Hematopoietic multipotent progenitor cell treated with erythropoietin and hydrocortisone succinate and interleukin-3 and kit ligand, for 8 days (in vitro differentiated cells): Measurements from ENCODE around the gene OXER1.
"Not testable (repeated sequence)": the region's sequence is repeated elsewhere in the genome, so short reads cannot be mapped to it uniquely, and the experiment has no call there.

Experiments used
- DNase-seq: peaks from one replicate; pipeline ENCODE4 v3.0.0-alpha.2; 2015

The OXER1 gene

GRCh38 chr2:42747422-42747821 lies 16.5 kb downstream of the OXER1 start:
- no peak for DNase-seq

- DNase-seq, result no peak
Measured at GRCh38 chr2:42744545-42745082, 19.3 kb downstream of the OXER1 start.

DNA sequence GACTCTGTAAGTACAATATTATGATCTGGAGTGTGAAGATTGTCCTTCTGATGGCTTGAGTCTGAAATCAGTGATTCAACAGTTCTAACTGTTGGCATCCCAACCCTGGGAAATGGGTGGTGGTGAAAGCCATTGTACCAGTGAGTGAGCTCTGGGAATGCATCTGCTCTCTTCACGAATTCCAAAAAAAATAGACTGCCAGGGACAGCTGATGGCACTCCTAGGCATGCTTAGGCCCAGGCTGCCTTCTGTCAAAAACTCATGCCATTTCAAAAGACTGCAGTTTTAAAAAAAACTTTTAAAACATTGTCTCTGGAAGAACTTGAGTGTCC lies 20.3 kb downstream of the OXER1 start:
- no peak for DNase-seq

DNA sequence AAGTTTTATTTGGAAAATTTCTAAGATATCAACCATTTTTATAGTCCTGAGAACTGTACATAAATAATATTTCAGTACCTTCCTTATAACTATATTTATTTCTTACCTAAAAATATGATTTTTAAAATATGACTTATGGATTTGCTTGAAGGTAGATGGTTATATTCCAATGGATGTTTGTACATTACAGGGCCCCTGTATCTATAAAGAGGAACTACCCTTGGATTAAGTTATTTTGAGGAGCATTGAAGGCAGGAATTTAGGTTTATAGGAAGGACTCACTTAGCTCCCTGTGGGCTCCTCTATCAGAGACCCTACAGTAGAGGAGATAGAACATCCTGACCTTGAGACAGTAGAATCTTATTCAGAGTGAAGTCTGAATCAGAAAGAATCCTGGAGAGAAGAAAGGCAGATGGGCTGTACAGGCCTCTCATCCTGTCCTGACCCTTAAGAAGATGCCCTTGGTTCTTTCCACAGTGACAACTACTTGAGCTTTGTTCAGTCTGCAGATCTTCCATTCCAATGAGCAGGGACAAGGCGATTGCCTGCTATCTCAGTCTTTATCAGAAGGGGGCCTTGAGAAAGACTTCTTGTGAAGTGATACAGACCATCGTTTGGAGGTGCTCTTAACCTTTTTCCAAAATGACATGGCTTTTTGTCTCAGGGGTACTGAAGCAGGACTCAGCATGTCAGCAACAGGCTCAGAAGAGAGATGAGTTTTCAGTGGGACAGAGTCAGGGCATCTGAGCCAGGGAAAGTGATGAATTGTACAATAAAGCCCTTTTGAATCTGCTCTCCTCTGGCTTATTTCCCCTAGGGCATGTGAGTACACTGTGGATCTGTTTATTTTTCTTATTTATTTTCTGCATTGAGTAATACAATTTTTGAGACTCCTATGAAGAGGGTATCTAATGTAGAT lies 20.9 kb downstream of the OXER1 start:
- no peak for DNase-seq

GRCh38 chr2:42741140-42741539 lies 22.8 kb downstream of the OXER1 start:
- DNase-seq, result no peak

DNA sequence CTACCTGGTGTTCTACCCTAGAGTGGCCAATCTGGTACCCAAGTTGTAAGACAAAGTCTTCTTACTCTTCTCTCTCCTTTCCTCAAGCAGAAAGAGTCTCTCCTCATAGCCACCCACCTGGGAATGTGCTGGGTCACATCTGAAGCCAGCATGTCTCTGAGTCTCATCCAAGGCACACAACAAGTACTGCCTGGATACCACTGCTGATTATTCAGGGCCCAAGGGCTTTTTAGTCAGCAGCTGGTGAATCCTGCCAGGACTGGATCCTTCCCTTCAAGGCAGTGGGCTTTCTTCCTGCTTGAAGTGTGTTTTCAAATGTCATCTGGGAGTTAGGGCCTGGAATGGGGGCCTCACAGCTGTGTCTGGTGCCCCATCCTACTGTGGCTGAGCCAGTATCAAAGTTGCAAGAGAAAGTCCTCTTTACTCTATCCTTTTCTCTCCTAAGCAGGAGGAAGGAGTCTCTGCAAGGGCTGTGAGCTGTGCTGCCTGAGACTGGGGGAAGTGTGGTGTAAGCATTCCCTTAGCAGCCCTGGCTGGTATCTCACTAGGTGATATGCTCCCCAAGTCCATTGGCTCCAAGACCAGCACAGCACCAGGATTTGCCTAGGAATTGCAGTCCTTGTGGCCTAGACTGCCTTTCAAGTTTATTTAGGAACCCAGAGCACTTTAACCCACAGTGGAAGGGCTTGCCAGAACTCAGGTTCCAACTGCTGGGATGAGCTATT lies 27.2 kb downstream of the OXER1 start:
- no peak for DNase-seq

GRCh38 chr2:42733852-42734251 lies 30.1 kb downstream of the OXER1 start:
- DNase-seq, result no peak

GRCh38 chr2:42731316-42731715 lies 32.6 kb downstream of the OXER1 start:
- DNase-seq, result not testable (repeated sequence)

DNA sequence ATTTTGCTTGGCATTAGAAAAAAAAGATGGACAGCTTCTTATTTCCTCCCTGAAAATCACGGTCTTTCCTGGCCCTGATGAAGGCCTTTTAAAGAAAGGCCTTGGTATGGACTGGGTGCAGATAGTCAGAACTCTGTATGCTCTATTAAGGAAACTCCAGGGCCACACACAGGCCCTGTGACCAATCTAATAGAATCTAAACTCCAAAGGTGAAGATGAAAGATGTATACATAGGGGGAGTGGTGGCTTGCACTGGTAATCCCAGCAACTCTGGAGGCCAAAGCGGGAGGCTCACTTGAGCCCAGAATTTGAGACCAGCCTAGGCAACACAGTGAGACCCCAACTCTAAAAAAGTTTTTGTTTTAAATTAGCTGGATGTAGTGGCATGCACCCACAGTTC lies 37.3 kb downstream of the OXER1 start:
- no peak for DNase-seq

GRCh38 chr2:42725657-42726056 lies 38.3 kb downstream of the OXER1 start:
- no peak for DNase-seq

GRCh38 chr2:42724886-42725285 lies 39.0 kb downstream of the OXER1 start:
- no peak for DNase-seq

DNA sequence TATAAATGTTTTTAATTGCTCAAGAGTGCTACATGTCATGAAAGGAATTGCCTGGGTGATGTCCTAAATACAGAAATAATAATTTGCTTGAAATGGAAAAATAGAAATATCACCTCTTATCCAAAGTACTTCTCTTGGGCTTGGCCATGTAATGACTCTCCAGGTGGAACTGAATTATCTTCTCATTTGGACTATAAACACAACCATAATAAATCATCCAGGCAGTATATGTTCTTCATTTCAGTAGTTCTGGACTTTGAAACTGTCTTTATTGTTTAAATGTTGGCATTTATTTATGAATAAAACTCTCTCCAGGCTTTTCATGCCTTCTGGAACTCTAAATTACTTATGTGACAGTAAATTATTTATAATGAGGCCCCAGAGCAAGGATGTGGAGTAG lies 40.5 kb downstream of the OXER1 start:
- no peak for DNase-seq

GRCh38 chr2:42722320-42723190 lies 41.4 kb downstream of the OXER1 start:
- DNase-seq, result peak; percentile 16

DNA sequence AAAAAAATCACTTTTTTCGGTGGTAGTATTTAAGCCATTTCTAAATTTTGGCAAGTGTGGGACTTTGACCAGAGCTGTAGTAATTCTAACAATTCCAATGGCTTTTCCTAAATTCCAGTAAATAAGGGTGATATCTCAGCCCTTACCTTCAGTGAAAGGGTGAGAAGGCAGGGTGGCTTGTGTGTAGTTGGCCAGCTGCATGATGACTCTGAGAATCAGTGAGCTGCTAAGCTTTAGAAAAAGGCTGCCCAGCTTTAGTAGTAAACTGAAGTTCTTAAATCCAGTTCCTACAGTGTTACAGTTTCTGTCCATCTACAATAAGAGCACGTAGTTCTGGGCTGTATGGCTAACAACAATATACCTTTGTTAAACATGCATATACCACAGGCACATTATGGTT lies 42.0 kb downstream of the OXER1 start:
- no peak for DNase-seq

- DNase-seq, result no peak
Measured at GRCh38 chr2:42714686-42715085, 49.2 kb downstream of the OXER1 start.

DNA sequence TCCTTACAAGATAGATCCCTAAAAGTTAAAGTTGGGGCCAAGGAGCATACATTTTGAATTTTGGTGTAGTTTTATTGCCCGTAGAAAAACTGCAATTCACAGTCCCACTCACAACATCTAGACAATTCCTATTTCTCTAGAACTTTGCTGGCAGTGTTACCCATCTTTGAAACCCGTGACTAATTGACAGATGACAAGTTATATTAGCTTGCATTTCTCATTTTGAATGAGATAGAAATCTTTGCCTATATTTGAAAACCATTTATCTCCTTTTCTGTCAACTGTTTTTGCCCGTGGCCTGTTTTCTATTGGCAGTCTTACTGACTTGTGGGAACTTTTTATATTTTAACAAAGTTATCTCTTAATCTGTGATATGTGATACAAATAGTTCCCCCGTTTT lies 50.0 kb downstream of the OXER1 start:
- DNase-seq, result no peak

DNA sequence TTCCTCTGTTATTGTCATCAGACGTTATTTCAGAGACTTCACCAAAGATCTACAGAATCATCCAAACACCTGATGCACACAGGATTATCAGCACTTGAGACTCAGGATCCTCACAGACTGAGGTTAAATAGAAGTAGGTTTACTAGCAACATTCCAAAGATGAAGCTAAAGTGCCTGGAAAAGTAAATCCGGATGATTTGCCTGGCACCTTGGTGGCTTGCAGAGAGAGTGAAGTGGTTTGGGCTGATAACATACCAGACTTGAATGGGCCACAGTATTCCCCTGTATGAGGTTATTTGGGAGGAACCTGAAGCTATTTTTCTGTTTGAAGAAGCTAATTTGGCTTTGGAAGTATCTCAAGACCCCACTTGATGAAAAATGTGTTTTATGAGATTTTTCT lies 51.0 kb downstream of the OXER1 start:
- DNase-seq, result no peak
